Measurements from ENCODE around the gene INPP5A.
A peak's percentile ranks its signal among the peaks of the same experiment; 100 is the strongest.

The INPP5A gene

DNA sequence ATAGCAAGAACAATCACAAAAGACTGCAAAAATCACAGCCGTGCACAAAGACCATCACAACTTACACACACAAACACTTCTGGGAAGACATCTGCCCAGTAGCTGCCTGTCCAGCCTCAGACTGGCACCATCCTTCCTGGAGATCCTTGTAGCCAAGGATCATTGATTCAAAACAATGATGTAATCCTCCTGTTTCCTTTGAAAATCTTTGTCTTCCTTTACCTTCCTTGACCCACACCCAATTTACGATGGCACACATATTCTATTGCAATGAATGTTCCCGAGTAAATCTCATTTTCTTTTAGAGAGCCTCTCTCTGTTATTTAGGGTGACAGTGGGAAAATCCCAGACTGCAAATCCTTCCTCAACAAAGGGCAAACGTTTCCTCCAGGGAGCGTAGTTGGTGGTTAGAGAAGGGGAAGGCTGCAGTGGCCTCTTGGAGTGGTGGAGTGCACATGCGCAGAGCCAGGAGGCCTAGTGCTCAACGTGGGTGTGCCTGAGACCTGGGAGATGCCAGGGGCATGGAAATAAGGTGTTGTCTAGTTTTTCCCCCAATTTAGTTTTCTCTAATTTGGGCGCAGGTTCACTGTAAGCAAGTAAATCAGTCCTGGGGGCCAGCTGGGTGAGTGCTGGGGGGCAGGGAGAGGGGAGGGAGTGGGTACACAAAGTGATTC, 3.1 kb upstream of the INPP5A start:
- FAIRE-seq: no peak

GRCh38 chr10:132535065-132535651, 2.4 kb upstream of the INPP5A start:
- no peak for DNase-seq (ENCODE audit: low spot score)

More for the DNA sequence above, 3.1 kb upstream of the INPP5A start:
- no peak for DNase-seq (ENCODE audit: low spot score)

DNA sequence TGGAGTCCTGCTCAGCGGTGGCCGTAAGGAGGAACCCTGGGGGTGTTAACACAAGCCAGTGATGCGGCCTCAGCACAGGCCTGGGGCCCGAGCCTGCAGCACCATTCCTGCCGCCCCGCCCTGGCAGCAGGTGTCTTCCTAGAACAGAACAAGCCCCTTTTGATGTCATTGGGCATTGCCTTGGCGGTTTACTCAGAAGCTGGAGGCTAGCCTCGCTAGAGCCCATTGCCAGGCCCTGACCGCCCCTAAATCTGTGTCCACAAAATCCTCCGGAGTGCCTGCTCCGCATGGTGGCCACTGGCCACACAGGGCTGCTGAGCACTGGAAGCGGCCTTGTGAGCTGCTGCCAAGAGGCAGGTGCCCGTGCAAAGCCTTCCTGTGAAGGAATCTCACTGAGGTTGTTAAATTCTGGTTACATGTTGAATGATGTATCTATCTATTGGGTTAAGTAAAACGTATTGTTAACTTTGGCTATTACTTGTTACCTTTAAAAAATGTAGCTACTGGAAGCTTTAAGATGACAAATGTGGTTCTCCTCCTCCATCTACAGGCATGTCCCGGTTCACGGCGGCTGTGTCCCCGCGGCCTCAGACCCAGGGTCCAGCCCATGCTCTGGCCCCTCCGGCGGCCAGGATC, 1.2 kb upstream of the INPP5A start:
- FAIRE-seq (no peak), DNase-seq (ENCODE audit: low spot score) (no peak)

More at GRCh38 chr10:132535065-132535651, 2.4 kb upstream of the INPP5A start:
- FAIRE-seq: no peak

DNA sequence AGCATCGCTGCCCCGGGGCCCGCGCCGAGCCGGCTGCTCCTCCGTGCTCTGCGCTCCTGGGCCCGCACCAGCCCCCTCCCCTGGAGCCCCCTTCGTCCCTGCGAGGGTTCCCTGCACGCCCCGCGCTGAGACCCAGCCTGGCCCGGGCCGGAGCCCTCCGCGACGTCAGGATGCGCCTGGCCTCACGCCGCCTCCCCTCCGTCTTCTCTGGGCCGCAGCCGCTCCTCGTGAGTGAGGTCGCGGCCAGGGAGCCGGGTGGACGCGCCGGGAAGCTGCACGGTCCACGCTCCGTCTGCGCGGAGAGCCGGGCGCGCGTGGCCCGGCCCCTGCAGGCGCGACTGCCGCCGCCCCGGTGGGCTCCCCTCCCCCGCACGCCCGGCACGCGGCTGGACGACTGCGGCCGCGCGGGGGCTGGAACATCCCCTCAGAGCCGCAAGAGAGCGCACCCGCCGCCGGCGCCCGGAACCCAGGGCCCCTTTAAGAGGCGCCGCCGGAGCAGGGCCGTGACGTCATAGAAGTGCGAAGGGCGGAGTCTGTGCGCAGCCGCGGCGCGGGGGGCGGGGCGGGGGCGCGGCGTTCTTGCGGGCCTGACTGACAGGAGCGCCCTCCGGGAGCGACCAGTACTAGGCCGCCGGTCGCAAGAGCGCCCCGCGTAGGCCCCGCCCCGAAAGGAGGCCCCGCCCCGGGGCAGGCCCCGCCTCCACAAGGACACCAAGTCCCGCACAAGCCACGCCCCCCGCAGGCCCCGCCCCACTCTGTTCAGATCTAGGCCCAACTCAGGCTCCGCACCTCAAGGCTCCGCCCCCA, 507 bp upstream of the INPP5A start:
- DNase-seq (ENCODE audit: low spot score) (peak; percentile 99), FAIRE-seq (no peak)

DNA sequence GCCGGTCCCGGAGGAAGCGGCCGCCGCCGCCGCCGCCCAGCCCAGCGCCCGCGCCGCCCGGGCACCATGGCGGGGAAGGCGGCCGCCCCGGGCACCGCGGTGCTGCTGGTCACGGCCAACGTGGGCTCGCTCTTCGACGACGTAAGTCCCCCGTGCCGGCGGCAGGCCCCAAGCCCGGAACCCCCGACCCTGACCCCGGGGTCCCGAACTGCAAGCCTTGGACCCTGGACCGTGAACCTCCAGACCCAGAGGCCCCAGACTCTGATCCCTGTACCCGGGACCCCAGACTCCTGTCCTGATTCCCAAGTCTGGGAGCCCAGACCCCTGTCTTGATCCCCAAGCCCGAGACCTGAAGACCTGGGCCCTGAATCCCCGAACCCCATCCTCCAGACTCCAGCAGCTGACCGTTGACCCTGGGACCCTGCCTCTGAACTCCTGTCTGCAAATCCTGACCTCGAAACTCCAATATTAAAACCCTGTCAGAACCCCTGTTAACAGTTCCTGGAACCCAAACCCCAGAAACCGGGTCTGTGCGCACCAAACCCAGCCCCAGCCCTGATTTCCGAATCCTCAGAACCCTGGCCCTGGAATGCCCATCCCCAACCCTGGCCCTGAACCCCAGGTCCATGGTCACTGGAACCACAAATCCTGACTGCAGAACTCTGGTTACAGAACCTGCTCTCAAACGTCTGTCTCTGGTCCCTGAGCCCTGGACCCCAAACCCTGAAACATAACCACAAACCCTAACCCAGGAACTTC, 623 bp downstream of the INPP5A start:
- no peak for FAIRE-seq

DNA sequence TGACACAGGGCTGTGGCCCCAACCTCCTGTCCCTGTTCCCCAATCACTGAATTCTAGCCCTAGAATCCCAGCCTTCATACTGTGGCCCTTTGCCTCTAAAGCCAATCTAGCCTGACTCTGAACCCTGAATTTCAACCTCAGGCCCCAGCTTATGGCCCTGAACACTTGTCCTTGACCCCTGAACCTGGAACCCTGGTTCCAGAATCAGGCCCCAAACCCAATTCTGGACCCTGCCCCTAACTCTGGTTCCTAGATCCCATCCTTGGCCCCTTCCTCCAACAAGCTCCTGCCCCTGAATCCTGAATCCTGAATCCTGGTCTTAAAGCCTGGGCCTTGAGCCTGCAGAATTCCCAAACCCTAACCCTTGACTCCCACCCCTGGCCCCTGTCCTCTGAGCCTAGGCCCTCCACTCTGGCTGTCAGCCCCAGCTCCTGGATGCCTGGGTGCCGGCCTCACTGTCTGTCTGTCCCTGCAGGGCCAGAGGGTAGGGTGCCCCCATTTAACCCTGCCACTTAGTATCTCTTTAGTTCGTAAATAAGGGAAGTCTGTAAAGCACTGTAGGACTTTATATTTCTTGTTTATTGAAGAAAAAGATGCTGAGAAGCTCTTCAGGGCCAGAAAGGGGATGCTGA, 1.3 kb downstream of the INPP5A start:
- FAIRE-seq: no peak
- DNase-seq (ENCODE audit: low spot score): no peak

More for the DNA sequence above, 623 bp downstream of the INPP5A start:
- DNase-seq (ENCODE audit: low spot score): no peak

- FAIRE-seq (no peak), DNase-seq (ENCODE audit: low spot score) (no peak)
These were observed 1.8 kb downstream of the INPP5A start for GRCh38 chr10:132539431-132539839.

GRCh38 chr10:132539894-132540293, 2.3 kb downstream of the INPP5A start:
- FAIRE-seq: no peak
- no peak for DNase-seq (ENCODE audit: low spot score)

DNA sequence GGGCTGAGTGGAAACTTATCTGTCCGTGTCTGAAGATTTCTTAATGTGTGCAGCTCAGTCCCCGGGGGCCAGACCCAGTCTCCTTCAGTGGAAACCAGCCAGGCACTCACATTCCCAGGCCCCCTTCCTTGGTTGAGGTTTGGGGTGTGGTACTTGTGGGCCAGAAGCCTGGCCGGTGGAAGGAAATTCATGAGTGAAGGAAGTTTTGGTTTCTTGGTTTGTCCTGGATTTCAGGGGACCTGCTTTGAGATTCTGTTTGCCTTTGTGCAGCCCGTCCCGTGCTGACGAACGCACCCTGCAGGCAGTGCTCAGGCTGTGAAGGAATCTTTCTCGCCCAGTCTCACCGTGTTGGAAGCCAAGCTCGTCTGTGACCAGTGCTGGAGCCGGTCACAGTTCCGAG, 2.9 kb downstream of the INPP5A start:
- FAIRE-seq (no peak), DNase-seq (ENCODE audit: low spot score) (no peak)

DNA sequence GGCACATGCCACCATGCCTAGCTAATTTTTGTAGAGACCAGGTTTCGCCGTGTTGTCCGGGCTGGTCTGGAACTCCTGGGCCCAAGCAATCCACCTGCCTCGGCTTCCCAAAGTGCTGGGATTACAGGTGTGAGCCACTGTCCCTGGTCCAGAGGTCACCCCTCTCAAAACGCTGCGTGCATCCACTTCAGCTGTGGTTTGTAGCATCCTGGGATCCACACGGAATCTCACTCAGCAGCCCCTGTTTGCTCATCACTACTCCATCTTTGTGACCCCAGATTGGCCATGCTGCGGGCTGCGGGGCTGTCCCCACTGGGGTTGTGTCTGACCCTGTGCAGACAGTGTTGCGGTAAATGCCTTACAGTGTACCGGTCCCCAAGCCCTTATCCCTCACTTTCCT, 3.5 kb downstream of the INPP5A start:
- FAIRE-seq (no peak), DNase-seq (ENCODE audit: low spot score) (no peak)

- DNase-seq (ENCODE audit: low spot score) (no peak), FAIRE-seq (no peak)
These were observed 4.0 kb downstream of the INPP5A start for GRCh38 chr10:132541601-132542011.

DNA sequence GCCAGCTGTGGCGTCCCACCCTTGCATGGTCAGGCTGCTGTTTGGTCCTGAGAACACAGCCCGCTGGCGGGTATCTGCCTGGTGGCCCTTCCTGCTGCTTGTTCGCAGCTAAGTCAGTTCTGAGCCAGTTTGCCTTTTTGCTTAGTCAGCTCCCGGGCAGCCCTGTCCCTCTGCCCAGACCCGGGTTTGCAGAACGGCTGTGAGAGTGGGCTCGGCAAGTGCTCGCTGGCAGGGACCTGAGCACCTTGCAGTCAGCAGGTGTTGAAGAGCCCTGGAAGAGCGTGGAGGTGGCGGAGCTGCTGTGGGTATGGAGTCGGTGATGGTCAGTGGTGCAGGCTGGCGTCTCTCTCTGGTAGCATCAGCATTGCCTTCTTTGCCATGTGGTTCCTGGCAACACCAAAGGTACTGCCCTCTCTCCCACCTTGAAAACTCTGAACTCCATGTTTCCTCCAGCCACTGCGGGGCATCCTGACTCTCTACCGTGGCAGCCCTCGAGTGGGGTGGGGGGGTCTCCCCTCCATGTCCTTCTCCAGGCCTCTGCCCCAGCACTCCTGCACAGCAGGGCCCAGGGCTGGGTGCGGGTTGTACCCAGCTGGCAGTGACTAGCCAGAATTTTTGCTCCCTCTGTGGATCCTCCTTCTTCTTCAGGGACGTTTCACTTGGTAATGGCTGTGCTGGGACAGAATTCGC, 4.6 kb downstream of the INPP5A start:
- DNase-seq (ENCODE audit: low spot score): no peak
- FAIRE-seq: no peak

DNA sequence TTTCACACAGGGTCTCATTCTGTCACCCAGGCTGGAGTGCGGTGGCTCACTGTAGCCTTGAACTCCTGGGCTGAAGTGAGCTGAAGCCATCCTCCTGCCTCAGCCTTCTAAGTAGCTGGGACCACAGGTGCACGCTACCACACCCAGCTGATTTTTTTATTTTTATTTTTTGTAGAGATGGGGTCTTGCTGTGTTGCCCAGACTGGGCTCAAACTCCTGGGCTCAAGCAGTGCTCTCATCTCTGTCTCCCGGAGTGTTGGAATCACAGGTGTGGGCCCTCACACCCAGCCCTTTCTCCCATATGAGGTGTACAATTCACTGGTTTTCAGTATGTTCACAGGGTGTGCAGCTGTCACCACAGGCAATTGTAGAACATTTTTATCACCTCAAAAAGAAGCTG, 5.2 kb downstream of the INPP5A start:
- FAIRE-seq: no peak
- no peak for DNase-seq (ENCODE audit: low spot score)

GRCh38 chr10:132543916-132544743, 6.5 kb downstream of the INPP5A start:
- DNase-seq (ENCODE audit: low spot score): no peak

DNA sequence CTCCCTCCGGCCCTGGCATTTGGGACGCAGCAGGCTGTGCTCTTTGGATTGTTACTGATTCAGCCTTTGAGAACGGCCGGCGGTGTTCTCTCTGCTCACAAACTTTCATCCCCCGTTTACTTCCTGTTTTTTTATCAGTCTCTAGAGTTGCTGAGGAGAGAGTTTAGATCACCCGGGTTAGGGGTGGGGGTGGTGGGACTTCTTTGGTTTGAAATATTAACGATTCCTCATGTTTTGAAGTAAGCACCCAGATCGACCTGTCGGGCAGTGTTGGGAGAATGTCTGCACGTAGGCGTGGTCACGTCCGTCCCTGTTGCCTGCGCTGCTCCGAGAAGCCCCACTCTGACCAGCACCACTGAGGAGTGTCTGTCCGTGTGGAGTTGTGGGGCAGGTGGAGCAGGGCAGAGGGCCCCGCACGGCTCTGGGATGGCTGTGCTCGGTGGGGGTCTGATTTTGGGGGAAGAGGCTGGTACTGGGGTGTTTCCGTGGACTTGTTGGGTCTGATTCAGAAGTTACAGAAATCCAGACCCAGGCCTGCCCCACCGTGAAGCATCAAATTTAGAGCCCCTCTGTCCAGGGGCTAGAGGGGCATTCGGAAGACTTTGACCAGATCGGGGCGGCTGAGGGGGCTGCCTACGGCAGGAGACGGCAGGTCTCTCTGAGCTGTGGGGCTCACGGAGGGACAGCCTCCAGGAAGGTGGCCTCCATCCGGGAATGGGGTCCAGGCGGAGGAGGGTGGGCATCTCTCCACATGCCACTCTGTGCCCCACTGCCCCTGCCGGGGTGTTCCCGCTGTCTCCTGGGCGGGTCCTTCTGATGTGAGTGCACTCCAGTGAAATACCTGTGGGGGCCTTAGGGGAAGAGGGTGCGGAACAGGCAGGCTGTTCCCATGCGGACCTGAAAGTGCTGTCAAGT, 7.4 kb downstream of the INPP5A start:
- no peak for DNase-seq (ENCODE audit: low spot score)
- FAIRE-seq: no peak

More at GRCh38 chr10:132543916-132544743, 6.5 kb downstream of the INPP5A start:
- no peak for FAIRE-seq

GRCh38 chr10:132545659-132546367, 8.2 kb downstream of the INPP5A start:
- no peak for DNase-seq (ENCODE audit: low spot score)
- FAIRE-seq: no peak
